PC-9 (cell line): ENCODE results near the gene IPO4. TPM values are rescaled to one million over a fixed set of nuclear protein-coding genes. Genes with fewer than 3 reads are reported as not detected.
A peak's percentile ranks its signal among the peaks of the same experiment; 100 is the strongest.

Source experiments
- BruUV-seq: library from RNA; stranded (reverse); fragments of 400-500 nt; replicated peaks from 2 replicates; lab custom pipeline; 2021; lab: Mats Ljungman, UMichigan
- CTCF ChIA-PET: fragments of 300-600 bp; sonication (Branson Sonifier 250); formaldehyde crosslinking; loops from one replicate; lab custom pipeline; 2022; ENCODE audit warnings: antibody characterized with exemption; lab: Charles Lee
- POLR2A ChIA-PET: fragments of 300-600 bp; sonication (Branson Sonifier 250); formaldehyde crosslinking; loops from one replicate; lab custom pipeline; 2022; ENCODE audit warnings: antibody characterized with exemption; ENCODE audit not compliant: unreplicated experiment; lab: Charles Lee
- DNase-seq, 2 experiments: peaks; one replicate each; pipeline versions ENCODE4 v3.0.0 to v3.0.0-alpha.2; 2015 to 2022; ENCODE audit warnings: mixed read lengths in 1 of 2
- H2AFZ ChIP-seq: fragments of 200-600 bp; sonication (generic); 2 replicates; pipeline ENCODE4 v1.8.1; 2017; ENCODE audit warnings: antibody characterized with exemption
- H3F3A ChIP-seq: fragments of 200-600 bp; sonication (generic); 2 replicates; pipeline ENCODE4 v1.8.1; 2017; ENCODE audit warnings: antibody characterized with exemption, mild to moderate bottlenecking, low read depth; ENCODE audit not compliant: insufficient read depth
- H3K27ac ChIP-seq: fragments of 200-600 bp; sonication (generic); 2 replicates; pipeline ENCODE4 v1.6.1; 2016; ENCODE audit warnings: mixed run types
- H3K27me3 ChIP-seq: fragments of 200-600 bp; sonication (generic); 2 replicates; pipeline ENCODE4 v1.6.1; 2016; ENCODE audit warnings: low read depth, mixed run types; ENCODE audit not compliant: insufficient read depth
- H3K36me3 ChIP-seq: fragments of 200-600 bp; sonication (generic); 2 replicates; pipeline ENCODE4 v1.6.1; 2016; ENCODE audit warnings: low read depth, mixed run types
- H3K4me1 ChIP-seq: fragments of 200-600 bp; sonication (generic); replicated peaks from 2 replicates; pipeline ENCODE4 v1.6.1; 2016; ENCODE audit warnings: mixed run types; ENCODE audit not compliant: insufficient read depth
- H3K4me2 ChIP-seq: fragments of 200-600 bp; sonication (generic); 2 replicates; pipeline ENCODE4 v1.6.1; 2017; ENCODE audit warnings: mixed run types
- H3K4me3 ChIP-seq: fragments of 200-600 bp; sonication (generic); 2 replicates; pipeline ENCODE4 v1.6.1; 2016; ENCODE audit warnings: mixed run types
- H3K79me2 ChIP-seq: fragments of 200-600 bp; sonication (generic); 2 replicates; pipeline ENCODE4 v1.6.1; 2017; ENCODE audit warnings: low read depth, mixed run types
- H3K9me2 ChIP-seq: fragments of 200-600 bp; sonication (generic); 2 replicates; pipeline ENCODE4 v1.8.1; 2017; ENCODE audit warnings: mild to moderate bottlenecking; ENCODE audit not compliant: insufficient read depth
- H3K9me3 ChIP-seq: fragments of 200-600 bp; sonication (generic); 2 replicates; pipeline ENCODE4 v1.8.1; 2016; ENCODE audit warnings: low read depth; ENCODE audit not compliant: insufficient read depth
- H4K20me1 ChIP-seq: fragments of 200-600 bp; sonication (generic); 2 replicates; pipeline ENCODE4 v1.8.1; 2017; ENCODE audit not compliant: insufficient read depth
- CTCF ChIP-seq: fragments of 200-600 bp; sonication (generic); conservative IDR thresholded peaks from 2 replicates; pipeline ENCODE4 v1.6.1; 2017; ENCODE audit warnings: mixed run types, antibody characterized with exemption, mild to moderate bottlenecking, moderate library complexity
- EZH2 ChIP-seq: fragments of 200-600 bp; sonication (generic); IDR thresholded peaks from 2 replicates; pipeline ENCODE4 v1.8.0; 2017; ENCODE audit warnings: antibody characterized with exemption, low read depth
- intact Hi-C: fragments of 100-400 bp; cut with micrococcal nuclease; formaldehyde crosslinking; loops from one replicate; pipeline ENCODE4 v1.10.0; 2022; ENCODE audit not compliant: unreplicated experiment
- total RNA-seq: library from RNA; stranded (reverse); gene quantifications from 2 replicates; pipeline ENCODE4 v1.2.3, GENCODE V29; 2021

Gene IPO4
- total RNA-seq, 1 experiment from 2014 or later: 44.1 TPM

GRCh38 chr14:24232121-24232644 is 43.6 kb upstream of the IPO4 start, which contains the start of gene NEDD8:
TSS of gene NEDD8 (minus strand) at chr14:24232367. CDS start at chr14:24232267, 100 bp downstream.
- no peaks in the 10 kb centered on the region for H3K9me2 ChIP-seq
- POLR2A ChIA-PET: no interaction called here
- H3K9me3 ChIP-seq: no peaks in the 10 kb centered on the region
- DNase-seq: peak; percentile 74 to 85
- H3K36me3 ChIP-seq: no peaks in the 10 kb centered on the region
- H3K27ac ChIP-seq: peak within 1 kb of the TSS; percentile 59
- peaks cover 12% of the 10 kb centered on the region for H3K4me1 ChIP-seq
- 0 out of 2 replicates have a peak, but pooled peaks cover 4% of the 10 kb centered on the region for H3F3A ChIP-seq
- no peaks in the 10 kb centered on the region for H4K20me1 ChIP-seq
- no TSS peak for BruUV-seq
- intact Hi-C loops: no loop called here
- H2AFZ ChIP-seq: peak within 1 kb of the TSS; percentile 90
- peaks cover 61% of the 10 kb centered on the region for H3K79me2 ChIP-seq
- H3K4me3 ChIP-seq: peak within 1 kb of the TSS; percentile 89
- H3K4me2 ChIP-seq: peak within 1 kb of the TSS; percentile 96
- no peaks in the 10 kb centered on the region for H3K27me3 ChIP-seq
- no peak for TF ChIP-seq CTCF
- TF ChIP-seq EZH2: no peak
- CTCF ChIA-PET: no interaction called here

GRCh38 chr14:24231263-24232120 is 42.9 kb upstream of the IPO4 start:
- no peaks in the 10 kb centered on the region for H3K27me3 ChIP-seq
- TF ChIP-seq CTCF: no peak
- no peak for TF ChIP-seq EZH2
- H3K79me2 ChIP-seq: peaks cover 68% of the 10 kb centered on the region
- intact Hi-C loops: no loop called here
- TSS peak; percentile 49 for BruUV-seq
- no peaks in the 10 kb centered on the region for H3K36me3 ChIP-seq
- H3K4me3 ChIP-seq: peak overlapping the region; percentile 89
- ChIA-PET POLR2A (no interaction called here), CTCF (no interaction called here)
- no peaks in the 10 kb centered on the region for H4K20me1 ChIP-seq
- 0 out of 2 replicates have a peak, but pooled peaks cover 4% of the 10 kb centered on the region for H3F3A ChIP-seq
- H3K4me1 ChIP-seq: peaks cover 12% of the 10 kb centered on the region
- no peaks in the 10 kb centered on the region for H3K9me3 ChIP-seq
- H3K27ac ChIP-seq: peak overlapping the region; percentile 59
- H3K4me2 ChIP-seq: peak overlapping the region; percentile 96
- H3K9me2 ChIP-seq: no peaks in the 10 kb centered on the region
- peak overlapping the region; percentile 90 for H2AFZ ChIP-seq
- DNase-seq: no peak

- H3K27me3 ChIP-seq: no peaks in the 10 kb centered on the region
- intact Hi-C loops: no loop called here
- 0 out of 2 replicates have a peak, but pooled peaks cover 4% of the 10 kb centered on the region for H3F3A ChIP-seq
- BruUV-seq: no TSS peak
- H3K4me1 ChIP-seq: peaks cover 8% of the 10 kb centered on the region
- CTCF ChIA-PET: interaction anchor here (0.6 kb wide), 1 partner anchor 1231 kb away, joined by 3 read pairs; no protein-coding TSS in a partner anchor
- no peak overlapping the region for H3K27ac ChIP-seq
- H3K79me2 ChIP-seq: peaks cover 68% of the 10 kb centered on the region
- H3K9me2 ChIP-seq: no peaks in the 10 kb centered on the region
- H4K20me1 ChIP-seq: no peaks in the 10 kb centered on the region
- POLR2A ChIA-PET: no interaction called here
- no peaks in the 10 kb centered on the region for H3K36me3 ChIP-seq
- no peak overlapping the region for H2AFZ ChIP-seq
- no peak for TF ChIP-seq CTCF
- no peak overlapping the region for H3K4me2 ChIP-seq
- DNase-seq: no peak
- no peak overlapping the region for H3K4me3 ChIP-seq
- no peaks in the 10 kb centered on the region for H3K9me3 ChIP-seq
Observed at GRCh38 chr14:24228902-24229301, 40.3 kb upstream of the IPO4 start.
